Hepatocyte (in vitro differentiated cells): ENCODE results near the gene CIT.

Experiments
- EZH2 ChIP-seq: fragments of 200-600 bp; sonication (generic); IDR thresholded peaks from 2 replicates; pipeline ENCODE4 v1.6.1; 2016; ENCODE audit warnings: antibody characterized with exemption, mild to moderate bottlenecking, borderline replicate concordance
- EZH2phosphoT487 ChIP-seq: fragments of 200-600 bp; sonication (generic); IDR thresholded peaks from one replicate; pipeline ENCODE4 v1.6.1; 2018; ENCODE audit warnings: antibody characterized with exemption, mild to moderate bottlenecking, low read depth, moderate library complexity; ENCODE audit not compliant: unreplicated experiment, severe bottlenecking
- TF ChIP-seq, protein P1 (sequence below): fragments of 200-600 bp; sonication (generic); IDR thresholded peaks from 2 replicates; pipeline ENCODE4 v1.5.1; 2016; ENCODE audit warnings: antibody characterized with exemption, mild to moderate bottlenecking; ENCODE audit not compliant: poor library complexity

DNA sequence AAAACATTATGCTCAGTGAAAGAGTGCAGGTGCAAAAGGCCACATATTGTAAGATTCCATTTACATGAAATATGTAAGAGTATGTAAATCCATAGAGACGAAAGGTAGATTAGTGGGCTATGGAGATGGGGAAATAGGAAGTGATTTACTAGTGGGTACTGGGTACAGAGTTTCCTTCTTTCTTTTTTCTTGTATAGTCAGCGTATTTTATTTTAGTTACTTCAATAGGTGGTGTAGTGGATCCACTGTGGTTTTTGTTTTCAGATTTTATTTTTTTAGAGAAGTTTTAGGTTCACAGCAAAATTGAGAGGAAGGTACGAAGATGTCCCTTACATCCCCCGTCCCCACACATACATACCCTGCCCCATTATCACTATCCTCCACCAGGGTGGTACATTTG is 6.1 kb upstream of the CIT start:
- TF ChIP-seq, protein P1, sequence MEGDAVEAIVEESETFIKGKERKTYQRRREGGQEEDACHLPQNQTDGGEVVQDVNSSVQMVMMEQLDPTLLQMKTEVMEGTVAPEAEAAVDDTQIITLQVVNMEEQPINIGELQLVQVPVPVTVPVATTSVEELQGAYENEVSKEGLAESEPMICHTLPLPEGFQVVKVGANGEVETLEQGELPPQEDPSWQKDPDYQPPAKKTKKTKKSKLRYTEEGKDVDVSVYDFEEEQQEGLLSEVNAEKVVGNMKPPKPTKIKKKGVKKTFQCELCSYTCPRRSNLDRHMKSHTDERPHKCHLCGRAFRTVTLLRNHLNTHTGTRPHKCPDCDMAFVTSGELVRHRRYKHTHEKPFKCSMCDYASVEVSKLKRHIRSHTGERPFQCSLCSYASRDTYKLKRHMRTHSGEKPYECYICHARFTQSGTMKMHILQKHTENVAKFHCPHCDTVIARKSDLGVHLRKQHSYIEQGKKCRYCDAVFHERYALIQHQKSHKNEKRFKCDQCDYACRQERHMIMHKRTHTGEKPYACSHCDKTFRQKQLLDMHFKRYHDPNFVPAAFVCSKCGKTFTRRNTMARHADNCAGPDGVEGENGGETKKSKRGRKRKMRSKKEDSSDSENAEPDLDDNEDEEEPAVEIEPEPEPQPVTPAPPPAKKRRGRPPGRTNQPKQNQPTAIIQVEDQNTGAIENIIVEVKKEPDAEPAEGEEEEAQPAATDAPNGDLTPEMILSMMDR, result no peak
- TF ChIP-seq EZH2phosphoT487 (no peak), EZH2 (no peak)
